Dermis microvascular lymphatic vessel endothelial cell (primary cell): ENCODE data around the gene TMEM163. TPM values are rescaled to one million over a fixed set of nuclear protein-coding genes. Genes with fewer than 3 reads are reported as not detected.
"Not testable (repeated sequence)": the region's sequence is repeated elsewhere in the genome, so short reads cannot be mapped to it uniquely, and the experiment has no call there.

Experiments used
- DNase-seq, 2 donors: peaks; one replicate each; pipeline versions ENCODE4 v3.0.0 to v3.0.0-alpha.2; 2010; ENCODE audit warnings: low read depth in 2 of 2
- total RNA-seq: library from RNA; depleted of rRNA; stranded (reverse); fragments of >200 nt; gene quantifications from 2 replicates; pipeline ENCODE4 v1.2.1, GENCODE V29; 2014

The TMEM163 gene
- total RNA-seq, 1 donor from 2014 or later = 0.13 TPM

- DNase-seq = peak in 1 of 2 donors; percentile 3
Observed at GRCh38 chr2:134491771-134492441, 226.9 kb downstream of the TMEM163 start.

GRCh38 chr2:134491022-134491421, 227.8 kb downstream of the TMEM163 start:
- DNase-seq = no peak

- DNase-seq = no peak
Observed at GRCh38 chr2:134490559-134490958, 228.2 kb downstream of the TMEM163 start.

DNA sequence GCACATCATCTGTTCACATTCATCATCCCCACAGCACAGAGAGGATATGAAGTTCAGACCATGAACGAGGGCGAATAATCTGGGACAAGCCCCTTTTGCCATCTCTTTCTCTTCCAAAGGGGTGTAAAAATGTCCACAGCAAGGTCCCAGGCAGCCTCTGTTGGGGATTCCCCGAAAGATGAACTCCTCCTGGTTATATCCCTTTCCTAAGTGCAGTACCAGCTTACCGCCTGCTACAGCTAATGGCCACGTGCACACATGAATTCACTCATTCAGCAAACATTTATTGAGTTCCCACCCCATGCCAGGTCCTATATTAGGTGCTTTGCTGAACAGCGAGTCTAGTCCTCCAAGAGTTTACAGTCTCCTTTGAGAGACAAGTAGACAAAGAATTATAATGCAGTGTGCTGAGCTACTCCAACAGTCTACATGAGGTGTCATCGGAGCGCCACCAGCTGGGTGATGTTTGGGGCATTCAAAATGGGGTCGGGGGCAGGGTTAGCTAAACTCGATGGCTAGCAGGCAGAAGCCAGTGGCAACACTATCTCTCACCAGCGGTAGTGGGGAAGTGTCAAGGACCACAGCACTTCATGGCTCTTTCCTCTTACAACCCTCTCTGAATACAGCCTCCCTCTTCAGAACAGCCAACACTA, 228.9 kb downstream of the TMEM163 start:
- DNase-seq = no peak

- no peak for DNase-seq
Observed at GRCh38 chr2:134482766-134483340, 235.9 kb downstream of the TMEM163 start.

GRCh38 chr2:134482131-134482723, 236.6 kb downstream of the TMEM163 start:
- DNase-seq = no peak

- no peak for DNase-seq
Observed at GRCh38 chr2:134479696-134480330, 239.0 kb downstream of the TMEM163 start.

DNA sequence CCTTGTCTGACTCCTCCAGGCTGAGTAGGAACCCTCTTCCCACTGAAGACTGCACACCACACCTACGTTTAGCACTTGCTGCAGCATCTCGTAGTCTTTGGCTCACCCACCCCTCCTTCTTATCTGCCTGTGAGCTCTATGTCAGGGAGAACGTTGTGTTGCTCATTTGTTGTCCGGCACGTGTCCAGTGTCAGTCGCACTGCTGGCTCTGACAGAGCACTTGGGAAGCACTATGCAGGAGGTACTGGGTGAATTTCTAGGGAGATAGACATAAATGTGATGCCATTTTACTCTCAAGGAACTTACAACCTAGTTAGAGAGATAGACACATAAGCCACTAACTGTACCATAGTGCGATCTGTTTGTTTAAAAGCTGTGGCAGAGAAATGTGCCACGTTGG, 241.8 kb downstream of the TMEM163 start:
- not testable (repeated sequence) for DNase-seq

- no peak for DNase-seq
Observed at GRCh38 chr2:134470561-134471168, 248.1 kb downstream of the TMEM163 start.

- no peak for DNase-seq
Observed at GRCh38 chr2:134469516-134470115, 249.2 kb downstream of the TMEM163 start.

- DNase-seq = no peak
Observed at GRCh38 chr2:134468776-134469175, 250.0 kb downstream of the TMEM163 start.

- DNase-seq = no peak
Observed at GRCh38 chr2:134468164-134468563, 250.6 kb downstream of the TMEM163 start.

GRCh38 chr2:134466141-134466540, 252.7 kb downstream of the TMEM163 start:
- DNase-seq = peak; percentile 22 to 43

DNA sequence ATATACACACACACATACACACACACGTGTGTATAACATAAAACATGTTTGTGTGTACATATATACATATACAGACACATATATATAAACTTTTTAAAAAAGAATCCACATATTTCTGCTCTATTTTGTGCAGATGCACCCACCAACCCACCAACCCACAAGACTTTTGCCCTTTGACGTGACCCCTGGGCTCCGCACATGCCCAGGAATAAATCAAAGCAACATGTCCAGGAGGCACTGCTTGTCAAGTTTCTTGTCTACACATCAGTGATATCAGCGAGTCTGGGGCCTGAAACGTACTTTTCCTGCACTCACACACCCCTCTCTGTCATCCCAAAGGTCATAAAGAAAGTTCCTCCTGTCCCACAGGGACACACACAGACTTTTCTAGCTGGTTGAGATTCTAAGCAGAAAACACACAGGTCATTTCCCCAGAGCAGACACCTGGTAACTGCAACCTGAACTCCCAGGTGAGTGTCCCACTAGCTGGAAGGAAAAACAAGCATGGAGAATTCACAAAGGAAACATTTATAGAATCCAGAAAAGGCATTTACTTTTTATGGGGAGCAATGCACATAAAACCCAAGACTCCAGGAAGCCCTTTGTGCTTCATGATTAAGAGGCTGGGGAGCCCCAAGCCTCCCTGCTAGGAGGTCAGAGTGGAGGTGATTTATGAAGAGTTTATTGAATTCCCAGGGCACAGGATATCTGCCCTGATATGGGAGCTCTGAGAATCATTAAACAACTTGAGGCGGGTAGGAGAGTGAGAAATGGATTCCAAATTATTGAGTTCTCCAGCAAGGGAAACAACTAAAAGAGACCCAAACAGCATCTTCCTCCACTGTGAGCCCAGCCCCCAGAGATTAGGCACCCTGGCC, 253.3 kb downstream of the TMEM163 start:
- no peak for DNase-seq

DNA sequence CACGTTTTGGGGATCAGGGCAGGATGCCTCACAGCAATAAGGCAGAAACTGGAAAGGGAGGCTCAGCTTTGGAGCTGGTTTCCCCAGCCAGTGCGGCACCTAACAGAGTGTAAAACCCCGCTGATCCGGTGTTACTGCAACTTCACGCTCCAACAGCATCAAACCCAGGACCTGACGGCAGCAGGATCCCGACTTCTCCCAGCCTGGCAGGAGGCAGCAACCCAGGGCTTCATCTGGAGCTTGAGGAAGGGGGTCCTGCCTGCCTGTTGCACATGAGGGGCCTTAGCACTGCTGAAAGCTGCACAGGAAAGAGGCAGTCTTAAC, 255.1 kb downstream of the TMEM163 start:
- DNase-seq = no peak

GRCh38 chr2:134462791-134463698, 255.8 kb downstream of the TMEM163 start:
- DNase-seq = no peak

GRCh38 chr2:134462275-134462674, 256.5 kb downstream of the TMEM163 start:
- no peak for DNase-seq

DNA sequence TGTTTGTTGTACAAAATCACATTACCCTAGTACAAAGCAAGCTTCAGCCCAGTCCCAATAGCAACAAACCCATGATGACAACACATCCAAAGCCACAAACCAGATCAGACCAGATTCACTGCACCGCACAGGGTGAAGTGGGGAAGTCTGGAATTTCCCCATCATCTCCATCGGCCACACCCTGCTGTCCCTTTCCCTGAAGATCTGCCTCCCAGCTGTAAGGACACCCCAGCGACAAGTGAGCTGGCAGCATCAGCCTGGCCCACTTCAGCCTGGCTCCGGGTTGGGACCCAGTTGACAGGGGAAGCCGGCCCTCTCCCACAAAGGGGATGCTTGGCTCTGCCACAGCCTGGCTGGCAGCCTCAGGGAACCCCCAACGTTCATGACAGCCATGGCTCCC, 257.3 kb downstream of the TMEM163 start:
- no peak for DNase-seq

DNA sequence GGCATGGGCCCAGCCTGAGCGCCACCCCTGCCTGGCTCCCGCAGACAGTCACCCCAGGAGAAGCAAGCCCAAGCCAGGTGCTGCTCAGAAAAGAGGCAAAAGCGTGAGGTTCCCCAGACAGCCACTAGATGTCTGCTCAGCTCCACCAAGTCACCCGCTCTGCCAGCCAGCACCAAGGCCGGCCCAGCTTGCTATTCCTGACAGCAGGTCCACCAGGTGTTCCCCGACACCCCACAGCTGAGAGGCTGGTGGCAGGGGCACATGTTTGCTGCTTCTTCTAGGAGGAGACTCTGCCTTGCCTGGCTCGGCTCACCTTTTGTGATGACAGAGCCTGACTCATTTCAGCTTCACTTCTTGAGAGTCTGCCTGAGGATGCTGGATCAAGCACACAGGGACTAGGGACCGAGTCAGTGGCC, 258.2 kb downstream of the TMEM163 start:
- DNase-seq = peak; percentile 38 to 69
